Stomach (tissue), 19 donors: ENCODE measurements around the gene PRM3. TPM values are rescaled to one million over a fixed set of nuclear protein-coding genes. Genes with fewer than 3 reads are reported as not detected.

ENCODE experiments used
- DNase-seq, 2 donors: peaks; one replicate each; pipeline versions ENCODE4 v3.0.0 to v3.0.0-alpha.2; 2013 to 2019
- H3K27ac ChIP-seq, 5 donors: fragments of 200-600 bp in 4 of 5; sonication (generic) in 4 of 5; one replicate each; pipeline ENCODE4 v1.5.1; 2013 to 2019; ENCODE audit warnings: mild to moderate bottlenecking in 1 of 5, moderate library complexity in 1 of 5
- H3K27me3 ChIP-seq, 3 donors: fragments of 200-600 bp; sonication (generic); one replicate each; pipeline ENCODE4 v1.5.1; 2017 to 2019; ENCODE audit warnings: mixed run types in 1 of 3
- H3K36me3 ChIP-seq, 4 donors: fragments of 200-600 bp; sonication (generic); 1 replicate in 3 of 4; 2 replicates in 1 of 4; pipeline ENCODE4 v1.5.1; 2016 to 2019
- H3K4me1 ChIP-seq, 4 donors: fragments of 200-600 bp; sonication (generic); one replicate each; pipeline ENCODE4 v1.5.1; 2016 to 2019
- H3K4me3 ChIP-seq, 4 donors: fragments of 200-600 bp; sonication (generic) in 3 of 4; one replicate each; pipeline ENCODE4 v1.5.1; 2016 to 2019; ENCODE audit warnings: mild to moderate bottlenecking in 1 of 4
- H3K9me3 ChIP-seq, 4 donors: fragments of 200-600 bp; sonication (generic); one replicate each; pipeline ENCODE4 v1.5.1; 2016 to 2019
- CTCF ChIP-seq, 7 experiments: fragments of 450-650 bp in 4 of 7; fragments of 200-600 bp in 3 of 7; sonication (generic) in 3 of 7; IDR thresholded peaks; one replicate each; pipeline ENCODE4 v1.5.1; 2016 to 2019; ENCODE audit warnings: antibody characterized with exemption in 7 of 7, control low read depth in 2 of 7, mild to moderate bottlenecking in 1 of 7
- EP300 ChIP-seq: sonication (generic); formaldehyde crosslinking; IDR thresholded peaks from one replicate; pipeline ENCODE4 v1.6.1; 2017; ENCODE audit warnings: antibody characterized with exemption
- POLR2A ChIP-seq, 4 donors: fragments of 450-650 bp; IDR thresholded peaks; one replicate each; pipeline ENCODE4 v1.6.1; 2016; ENCODE audit warnings: antibody characterized with exemption in 4 of 4, control low read depth in 2 of 4, mild to moderate bottlenecking in 1 of 4, moderate library complexity in 1 of 4
- POLR2AphosphoS5 ChIP-seq, 3 donors: sonication (generic); formaldehyde crosslinking; IDR thresholded peaks; one replicate each; pipeline ENCODE4 v1.6.1; 2016; ENCODE audit warnings: antibody characterized with exemption in 3 of 3
- WGBS, 5 donors: extraction: QIAGEN DNeasy Blood & Tissue Kit in 3 of 5; methylation state at CpG; one replicate each; pipeline versions ENCODE4 v1.1.5 to v1.1.7; 2013 to 2018; 5-methylcytosine and 5-hydroxymethylcytosine counted together
- intact Hi-C: fragments of 100-400 bp; cut with DNase I; formaldehyde crosslinking; loops from one replicate; pipeline ENCODE4 v1.15.1; 2023; ENCODE audit warnings: low total_unique reads
- long read RNA-seq, 10 donors: transcript quantifications; one replicate each; lab custom pipeline, GENCODE V29; 2026
- polyA plus RNA-seq, 3 donors: library from polyadenylated mRNA; stranded (reverse); fragments of 200-250 nt; gene quantifications; one replicate each; pipeline ENCODE4 v1.2.3, GENCODE V29; 2013
- total RNA-seq, 5 donors: library from RNA; depleted of rRNA; stranded (reverse); fragments of >200 nt; gene quantifications; one replicate each; pipeline versions ENCODE4 v1.1.0 to v1.2.3, GENCODE V29; 2014 to 2016
- donor health status: healthy with polysubstance abuse.
- donor health status: Bipolar disorder and iron deficiency.
- donor health status: healthy.

Gene PRM3
- not detected for total RNA-seq
- polyA plus RNA-seq: not detected
- long read RNA-seq, donor 1: 0 reads
- long read RNA-seq, donor 2: 0 reads
- long read RNA-seq, donor 3: 0 reads
- long read RNA-seq, donor 4: 0 reads
- long read RNA-seq, donor 5: 0 reads
- long read RNA-seq, donor 6: 0 reads
- long read RNA-seq, donor 7: 0 reads
- long read RNA-seq, donor 8: 0 reads
- long read RNA-seq, donor 9: 0 reads
- long read RNA-seq, donor 10: 0 reads

GRCh38 chr16:11272921-11273720 is at the start of gene PRM3:
Gene PRM3, minus strand, starts transcription at chr16:11273629. Its CDS starts 34 bp downstream, at chr16:11273595.
- TF ChIP-seq POLR2A (IDR thresholded peaks at IDR 0.05) (no peak), EP300 (no peak), POLR2AphosphoS5 (IDR thresholded peaks at IDR 0.05) (no peak), CTCF (IDR thresholded peaks at IDR 0.05) (no peak)
- no peak within 1 kb of the TSS for H3K27ac ChIP-seq
- DNase-seq: no peak
- no peaks in the 10 kb centered on the region for H3K9me3 ChIP-seq
- 84 to 91% (median 88%) methylated on average over 30 of the region's 30 CpGs for WGBS, 5 donors
- H3K36me3 ChIP-seq: no peaks in the 10 kb centered on the region
- H3K27me3 ChIP-seq: no peaks in the 10 kb centered on the region
- intact Hi-C loops: no loop called here
- H3K4me1 ChIP-seq: no peaks in the 10 kb centered on the region
- no peak within 1 kb of the TSS for H3K4me3 ChIP-seq

GRCh38 chr16:11322823-11323222 is 49.4 kb upstream of the PRM3 start:
- DNase-seq: no peak
- WGBS, 5 donors: 74 to 89% (median 82%) methylated on average over 3 of the region's 3 CpGs
- intact Hi-C loops: no loop called here
- Histone ChIP-seq H3K9me3 (no peaks in the 10 kb centered on the region), H3K4me3 (no peak overlapping the region), H3K27me3 (no peaks in the 10 kb centered on the region), H3K4me1 (peaks cover 0 to 7% (median 1%) of the 10 kb centered on the region in 4 donors), H3K36me3 (no peaks in the 10 kb centered on the region), H3K27ac (no peak overlapping the region)
- TF ChIP-seq POLR2A (IDR thresholded peaks at IDR 0.05): no peak

- intact Hi-C loops: no loop called here
- TF ChIP-seq POLR2A (IDR thresholded peaks at IDR 0.05): no peak
- TF ChIP-seq CTCF (IDR thresholded peaks at IDR 0.05): no peak
- no peak for TF ChIP-seq EP300
- TF ChIP-seq POLR2AphosphoS5 (IDR thresholded peaks at IDR 0.05): no peak
Measured at GRCh38 chr16:11321662-11322061, 48.2 kb upstream of the PRM3 start.

GRCh38 chr16:11320170-11320569 is 46.7 kb upstream of the PRM3 start:
- no peak for TF ChIP-seq POLR2AphosphoS5 (IDR thresholded peaks at IDR 0.05)
- no peak for TF ChIP-seq EP300
- TF ChIP-seq CTCF (IDR thresholded peaks at IDR 0.05): no peak
- no peak for TF ChIP-seq POLR2A (IDR thresholded peaks at IDR 0.05)
- intact Hi-C loops: no loop called here
- 55 to 68% (median 66%) methylated on average over 9 to 10 of the region's 10 CpGs for WGBS, 5 donors

More at GRCh38 chr16:11321662-11322061, 48.2 kb upstream of the PRM3 start:
- no peak for DNase-seq
- Histone ChIP-seq H3K36me3 (no peaks in the 10 kb centered on the region), H3K27me3 (no peaks in the 10 kb centered on the region), H3K4me3 (no peak overlapping the region), H3K9me3 (no peaks in the 10 kb centered on the region), H3K27ac (no peak overlapping the region), H3K4me1 (peaks cover 0 to 6% (median 0%) of the 10 kb centered on the region in 4 donors)
- 68 to 96% (median 84%) methylated on average over 5 of the region's 5 CpGs for WGBS, 5 donors

More at GRCh38 chr16:11320170-11320569, 46.7 kb upstream of the PRM3 start:
- Histone ChIP-seq H3K27me3 (peaks cover 0 to 4% (median 0%) of the 10 kb centered on the region in 3 donors), H3K27ac (no peak overlapping the region), H3K36me3 (no peaks in the 10 kb centered on the region), H3K4me1 (peaks cover 0 to 6% (median 0%) of the 10 kb centered on the region in 4 donors), H3K9me3 (no peaks in the 10 kb centered on the region), H3K4me3 (no peak overlapping the region)
- no peak for DNase-seq
